Stimulated activated CD8-positive, alpha-beta memory T cell treated with anti-CD3 and anti-CD28 coated beads, Interleukin-12 subunit alpha, Interleukin-12 subunit beta, amount 100 ng/mL, for 4 hours (primary cell): Measurements from ENCODE around the gene MYO18A.

Experiments used
- DNase-seq: peaks from one replicate; pipeline ENCODE4 v3.0.0-alpha.2; 2020; ENCODE audit warnings: low read depth

The MYO18A gene

DNA sequence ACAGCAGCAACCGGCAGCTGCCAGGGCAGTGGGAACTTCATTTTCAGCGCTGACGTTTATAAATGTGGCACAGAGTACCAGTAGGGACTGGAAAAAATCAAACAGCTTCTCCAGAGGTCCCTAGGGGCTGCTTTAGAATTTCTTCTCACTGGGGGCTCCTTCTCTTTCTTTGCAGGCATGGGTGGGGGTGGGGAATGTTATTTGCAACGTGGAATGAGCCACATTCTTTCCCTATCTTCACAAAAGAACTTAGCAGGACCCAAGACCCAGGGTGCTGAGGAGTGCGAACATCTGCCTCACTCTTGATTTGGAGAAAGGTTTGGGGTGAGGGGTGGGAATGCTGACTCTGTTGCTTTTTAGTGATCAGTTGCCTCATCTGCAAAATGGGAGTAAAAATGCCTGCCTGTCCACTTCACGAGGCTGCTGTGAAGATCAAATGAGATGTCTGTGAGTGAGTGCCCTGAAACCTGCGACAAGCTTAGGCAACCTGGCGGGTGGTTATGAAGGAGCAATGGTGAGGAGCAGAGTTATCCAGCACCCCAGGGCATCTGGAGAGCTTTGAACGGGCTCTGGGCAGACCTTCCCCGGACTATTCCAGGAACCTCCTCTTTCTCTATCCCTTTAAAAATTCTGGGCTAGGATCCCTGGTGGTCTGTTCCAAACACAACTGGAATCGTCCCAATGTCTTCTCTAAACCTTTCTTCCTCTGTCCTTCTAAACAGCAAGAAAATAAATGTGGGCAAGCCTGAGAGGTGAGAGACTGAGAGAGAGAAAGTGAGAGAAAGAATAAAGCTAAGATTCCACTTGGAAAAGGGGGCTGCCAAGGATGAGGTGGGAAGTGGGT, 148.0 kb downstream of the MYO18A start:
- DNase-seq: no peak

DNA sequence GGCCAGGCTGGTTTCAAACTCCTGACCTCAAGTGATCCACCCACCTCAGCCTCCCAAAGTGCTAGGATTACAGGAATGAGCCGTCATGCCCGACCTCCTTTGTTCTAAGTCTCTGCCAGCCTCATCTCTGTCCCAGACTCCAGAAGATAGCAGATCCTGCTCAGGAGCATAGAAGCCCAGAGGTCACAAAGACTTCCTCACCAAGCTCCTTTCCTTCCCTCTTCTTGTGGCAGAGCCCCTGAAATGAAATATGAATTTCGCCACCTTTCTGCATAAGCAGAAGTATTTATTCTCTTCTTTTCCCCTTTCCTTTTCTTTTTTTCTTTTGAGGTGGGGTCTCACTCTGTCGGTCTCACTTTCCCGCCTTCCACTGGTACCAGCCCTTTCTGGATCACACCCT, 148.7 kb downstream of the MYO18A start:
- DNase-seq: no peak

- DNase-seq: no peak
These were observed 155.8 kb downstream of the MYO18A start for GRCh38 chr17:29024316-29024952.

DNA sequence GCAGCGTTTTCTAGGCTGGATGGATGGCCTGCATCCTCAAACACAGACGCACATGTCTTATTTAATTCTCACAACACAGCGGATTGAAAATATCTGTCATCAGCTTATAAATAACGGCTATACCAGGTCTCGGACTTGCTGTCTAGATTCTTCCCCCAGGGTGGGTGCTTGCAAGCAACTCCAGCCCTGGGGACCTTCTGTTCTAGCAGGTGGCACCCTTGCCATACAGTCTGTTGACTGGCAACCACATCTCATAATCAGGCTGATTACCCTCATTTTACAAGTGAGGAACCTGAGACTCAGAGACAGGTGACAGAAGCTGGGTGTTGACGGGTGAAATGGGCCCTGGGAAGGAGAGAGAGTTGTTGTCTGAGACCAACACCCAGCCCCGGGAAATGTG, 158.1 kb downstream of the MYO18A start:
- no peak for DNase-seq

GRCh38 chr17:29021226-29021625, 159.0 kb downstream of the MYO18A start:
- DNase-seq: no peak
